Fibroblast of pulmonary artery (primary cell): ENCODE results near the gene C1QTNF9.

Source experiments
- DNase-seq: peaks from one replicate; pipeline ENCODE4 v3.0.0-alpha.2; 2010; ENCODE audit warnings: low read depth
- H3K4me3 ChIP-seq: replicated peaks from 2 replicates; pipeline ENCODE4 v1.5.1; 2011; ENCODE audit warnings: low read depth, mild to moderate bottlenecking, control low read depth, low read length, moderate library complexity
- TF ChIP-seq, protein P1 (sequence below): IDR thresholded peaks from 2 replicates; pipeline ENCODE4 v1.5.1; 2011; ENCODE audit warnings: mild to moderate bottlenecking, control low read depth, low read length, inconsistent platforms; ENCODE audit errors: missing control alignments

The C1QTNF9 gene

DNA sequence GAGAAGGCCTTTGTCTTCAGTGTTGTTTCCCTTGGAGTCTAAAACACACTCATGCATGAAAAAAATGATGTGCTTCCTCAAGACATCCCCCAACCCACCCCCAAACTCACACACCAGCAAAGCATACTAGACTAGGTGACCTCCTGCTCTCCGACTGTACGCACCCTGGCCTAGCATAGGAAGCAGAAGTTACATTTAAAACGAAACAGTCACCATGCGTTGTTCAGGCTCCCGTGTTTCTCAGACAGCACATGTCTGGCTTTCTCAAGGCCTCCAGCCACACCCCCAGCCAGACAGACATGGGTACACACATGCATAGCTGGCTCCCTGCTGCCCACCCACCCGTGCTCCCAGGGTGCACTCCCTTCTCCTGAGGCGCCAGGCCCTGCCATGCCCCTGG, 28.7 kb upstream of the C1QTNF9 start:
- no peak for DNase-seq
- TF ChIP-seq, protein P1, sequence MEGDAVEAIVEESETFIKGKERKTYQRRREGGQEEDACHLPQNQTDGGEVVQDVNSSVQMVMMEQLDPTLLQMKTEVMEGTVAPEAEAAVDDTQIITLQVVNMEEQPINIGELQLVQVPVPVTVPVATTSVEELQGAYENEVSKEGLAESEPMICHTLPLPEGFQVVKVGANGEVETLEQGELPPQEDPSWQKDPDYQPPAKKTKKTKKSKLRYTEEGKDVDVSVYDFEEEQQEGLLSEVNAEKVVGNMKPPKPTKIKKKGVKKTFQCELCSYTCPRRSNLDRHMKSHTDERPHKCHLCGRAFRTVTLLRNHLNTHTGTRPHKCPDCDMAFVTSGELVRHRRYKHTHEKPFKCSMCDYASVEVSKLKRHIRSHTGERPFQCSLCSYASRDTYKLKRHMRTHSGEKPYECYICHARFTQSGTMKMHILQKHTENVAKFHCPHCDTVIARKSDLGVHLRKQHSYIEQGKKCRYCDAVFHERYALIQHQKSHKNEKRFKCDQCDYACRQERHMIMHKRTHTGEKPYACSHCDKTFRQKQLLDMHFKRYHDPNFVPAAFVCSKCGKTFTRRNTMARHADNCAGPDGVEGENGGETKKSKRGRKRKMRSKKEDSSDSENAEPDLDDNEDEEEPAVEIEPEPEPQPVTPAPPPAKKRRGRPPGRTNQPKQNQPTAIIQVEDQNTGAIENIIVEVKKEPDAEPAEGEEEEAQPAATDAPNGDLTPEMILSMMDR: no peak
- no peak overlapping the region for H3K4me3 ChIP-seq

DNA sequence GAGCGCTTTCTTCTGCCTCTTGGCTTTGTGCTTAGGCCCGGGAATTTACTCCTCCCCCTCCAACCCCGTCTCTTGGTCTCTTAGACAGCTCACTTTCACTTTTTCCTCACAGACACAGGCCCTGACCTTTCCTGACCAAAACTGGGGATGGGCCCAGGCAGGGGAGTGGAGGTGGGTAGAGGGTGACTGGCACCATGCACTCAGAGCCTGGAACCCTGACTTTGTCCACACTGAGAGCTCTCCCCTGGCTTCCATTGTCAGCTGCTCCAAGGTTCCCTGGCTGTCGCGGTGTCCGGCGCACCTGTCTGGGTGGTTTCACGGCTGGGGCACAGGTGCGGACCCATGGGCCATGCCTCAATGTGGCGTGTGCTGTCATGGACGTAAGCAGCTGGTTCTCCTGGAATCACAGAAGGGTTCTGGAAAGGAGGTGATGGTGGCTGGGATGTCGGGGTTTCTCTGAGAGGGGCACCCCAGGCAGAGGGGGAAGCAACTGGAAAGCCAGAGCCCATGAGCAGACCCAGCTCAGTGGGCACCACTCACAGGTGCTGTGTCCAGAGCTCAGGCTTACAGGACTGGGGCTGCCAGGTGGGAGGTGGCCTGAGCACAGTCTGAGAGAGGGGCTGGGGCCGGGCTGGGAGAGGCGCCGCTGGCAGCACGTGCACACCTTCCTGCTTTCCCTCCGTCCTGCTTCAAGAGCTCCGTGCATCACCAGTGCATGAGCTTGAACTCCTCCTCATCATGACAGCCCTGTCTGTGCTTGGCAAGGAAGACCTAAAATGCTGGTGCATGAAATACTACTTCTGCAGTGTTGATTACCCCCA, 28.0 kb upstream of the C1QTNF9 start:
- TF ChIP-seq, protein P1: no peak
- H3K4me3 ChIP-seq: no peak overlapping the region
- DNase-seq: no peak

DNA sequence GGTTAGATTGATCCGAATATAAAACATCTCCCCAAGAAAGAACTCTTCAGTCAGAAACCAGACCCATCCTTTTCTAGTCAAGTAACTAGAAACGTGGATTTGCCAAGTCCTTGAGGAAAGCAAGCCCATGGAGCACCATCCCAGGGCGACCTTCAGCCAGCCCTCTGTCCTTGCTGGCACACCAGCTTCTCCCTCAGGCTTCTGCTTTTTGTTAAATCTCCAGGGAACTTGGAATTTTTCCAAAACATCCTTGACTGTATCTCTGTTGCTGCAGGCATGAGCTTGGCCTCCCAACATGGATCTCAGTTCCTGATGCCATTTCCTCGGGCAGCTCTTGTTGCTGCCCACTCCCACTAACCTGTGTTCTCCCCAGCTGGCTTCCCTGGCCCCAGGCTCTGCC, 27.1 kb upstream of the C1QTNF9 start:
- TF ChIP-seq, protein P1: no peak
- H3K4me3 ChIP-seq: no peak overlapping the region
- no peak for DNase-seq

DNA sequence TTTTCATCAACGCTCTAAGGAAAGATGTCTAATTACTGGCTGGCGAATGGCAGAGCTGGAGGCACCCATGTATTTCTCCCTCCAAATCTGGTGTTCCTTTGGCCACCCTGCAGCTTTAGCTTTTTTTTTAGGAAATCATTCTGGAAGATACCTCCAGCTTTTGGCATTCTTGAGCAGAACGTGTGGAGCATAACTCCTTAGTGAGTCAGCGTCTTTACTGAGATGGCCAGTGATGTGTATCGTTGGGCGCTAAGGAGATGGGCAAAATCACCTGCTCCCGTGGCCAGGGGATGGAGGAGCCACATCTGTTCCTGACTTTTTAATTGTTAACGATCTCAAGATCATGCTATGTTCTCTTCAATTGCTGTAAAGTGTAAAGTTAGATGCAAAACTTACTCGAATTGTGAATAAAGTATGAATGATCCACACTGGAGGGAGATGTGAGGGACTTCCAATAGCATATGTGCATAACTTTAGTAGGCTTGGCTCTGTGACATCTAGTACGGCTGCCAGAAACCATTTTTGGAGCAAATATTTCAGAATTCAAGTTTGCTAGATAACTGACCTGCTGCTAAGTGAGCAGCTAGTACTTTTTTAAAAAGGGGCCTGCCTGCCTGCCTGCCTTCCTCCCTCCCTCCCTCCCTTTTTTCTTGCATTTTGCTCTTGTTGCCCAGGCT, 24.4 kb upstream of the C1QTNF9 start:
- TF ChIP-seq, protein P1: no peak
- DNase-seq: no peak
- H3K4me3 ChIP-seq: no peak overlapping the region

DNA sequence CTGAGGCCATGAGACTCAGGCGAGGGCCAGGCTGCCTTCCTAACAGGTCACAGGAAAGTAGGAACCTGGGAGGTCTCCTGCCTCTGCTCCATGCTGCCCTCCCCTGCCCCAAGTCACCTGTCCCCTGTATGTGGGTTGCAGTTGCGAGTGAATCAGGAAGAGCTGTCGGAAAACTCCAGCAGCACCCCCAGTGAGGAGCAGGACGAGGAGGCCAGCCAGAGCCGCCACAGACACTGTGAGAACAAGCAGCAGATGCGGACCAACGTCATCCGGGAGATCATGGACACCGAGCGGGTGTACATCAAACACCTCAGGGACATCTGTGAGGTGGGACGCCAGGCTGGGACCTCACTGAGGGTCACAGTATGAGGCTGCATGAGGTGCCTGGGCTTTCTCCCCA, 22.8 kb upstream of the C1QTNF9 start:
- no peak overlapping the region for H3K4me3 ChIP-seq
- TF ChIP-seq, protein P1: no peak

DNA sequence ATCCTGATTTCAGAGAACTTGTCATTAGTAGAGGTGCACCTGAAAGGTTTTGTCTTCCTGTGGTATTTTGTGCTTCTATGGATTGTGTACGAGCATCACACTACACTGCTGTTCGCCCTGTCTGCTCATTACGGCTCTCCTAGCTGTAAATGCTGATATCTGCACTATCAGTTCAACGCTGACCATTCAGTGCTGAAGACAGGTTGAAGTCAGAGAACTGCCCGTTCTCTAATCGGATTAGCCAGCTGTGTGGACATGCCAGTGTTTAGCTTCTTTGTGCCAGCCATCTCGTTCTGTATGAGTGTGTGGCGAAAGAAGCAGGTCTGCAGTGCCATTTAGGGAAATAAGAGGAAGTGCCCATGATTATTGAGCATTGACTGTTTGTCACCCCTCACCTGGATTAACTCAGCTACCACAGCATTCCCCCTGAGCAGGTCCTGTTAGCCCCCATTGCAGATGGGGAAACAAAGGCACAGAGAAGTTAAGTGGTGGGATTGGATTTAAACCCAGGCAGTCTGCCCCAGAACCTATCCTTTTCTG, 21.6 kb upstream of the C1QTNF9 start:
- H3K4me3 ChIP-seq: no peak overlapping the region
- TF ChIP-seq, protein P1: no peak
- no peak for DNase-seq

More for the DNA sequence above, 22.8 kb upstream of the C1QTNF9 start:
- DNase-seq: no peak
